PC-9 (cell line): ENCODE results near the gene AGMAT.

Experiments
- CTCF ChIP-seq: fragments of 200-600 bp; sonication (generic); conservative IDR thresholded peaks from 2 replicates; pipeline ENCODE4 v1.6.1; 2017; ENCODE audit warnings: mixed run types, antibody characterized with exemption, mild to moderate bottlenecking, moderate library complexity
- EZH2 ChIP-seq: fragments of 200-600 bp; sonication (generic); IDR thresholded peaks from 2 replicates; pipeline ENCODE4 v1.8.0; 2017; ENCODE audit warnings: antibody characterized with exemption, low read depth

GRCh38 chr1:15540186-15540585, 44.7 kb downstream of the AGMAT start:
- TF ChIP-seq CTCF: no peak
- no peak for TF ChIP-seq EZH2
